HG03521 (cell line): ENCODE results near the gene AKT1.

Source experiments
- ATAC-seq: cut with Tn5 transposase; IDR thresholded peaks from one replicate; pipeline ENCODE4 v1.9.1; 2021; ENCODE audit warnings: mild to moderate bottlenecking, moderate library complexity; ENCODE audit not compliant: unreplicated experiment

Gene AKT1

DNA sequence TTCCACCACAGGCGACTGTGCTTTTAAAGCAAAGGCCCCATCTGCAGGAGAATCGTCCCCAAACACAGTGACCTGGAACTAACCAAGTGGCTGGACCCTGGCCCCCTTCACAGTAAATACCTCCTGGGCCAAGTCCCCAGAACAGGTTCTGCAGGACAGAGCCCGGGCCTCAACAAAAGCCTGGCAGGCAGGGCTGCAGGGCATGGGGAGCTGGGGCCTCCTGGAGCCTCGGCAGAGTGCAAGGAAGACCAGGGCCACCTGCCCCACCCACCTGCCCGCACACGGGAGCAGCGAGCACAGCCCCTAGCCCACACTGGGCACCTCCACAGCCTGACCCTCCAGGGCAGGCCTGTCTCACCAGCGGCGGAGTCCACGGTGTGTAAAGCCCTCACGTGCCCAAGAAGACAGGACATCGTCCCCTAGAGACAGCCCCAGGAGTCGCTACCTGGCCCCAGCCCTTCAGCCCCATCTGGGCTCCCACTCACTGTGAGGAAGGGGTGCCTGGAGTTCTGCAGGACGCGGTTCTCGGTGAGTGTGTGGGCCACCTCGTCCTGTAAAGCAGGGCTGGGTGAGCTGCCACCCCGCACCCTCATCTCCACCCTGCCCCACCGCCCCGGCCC lies 21.0 kb downstream of the AKT1 start:
- ATAC-seq = no peak

GRCh38 chr14:104773505-104774452 lies 21.8 kb downstream of the AKT1 start:
- ATAC-seq = no peak

GRCh38 chr14:104772707-104773504 lies 22.6 kb downstream of the AKT1 start:
- ATAC-seq = no peak

DNA sequence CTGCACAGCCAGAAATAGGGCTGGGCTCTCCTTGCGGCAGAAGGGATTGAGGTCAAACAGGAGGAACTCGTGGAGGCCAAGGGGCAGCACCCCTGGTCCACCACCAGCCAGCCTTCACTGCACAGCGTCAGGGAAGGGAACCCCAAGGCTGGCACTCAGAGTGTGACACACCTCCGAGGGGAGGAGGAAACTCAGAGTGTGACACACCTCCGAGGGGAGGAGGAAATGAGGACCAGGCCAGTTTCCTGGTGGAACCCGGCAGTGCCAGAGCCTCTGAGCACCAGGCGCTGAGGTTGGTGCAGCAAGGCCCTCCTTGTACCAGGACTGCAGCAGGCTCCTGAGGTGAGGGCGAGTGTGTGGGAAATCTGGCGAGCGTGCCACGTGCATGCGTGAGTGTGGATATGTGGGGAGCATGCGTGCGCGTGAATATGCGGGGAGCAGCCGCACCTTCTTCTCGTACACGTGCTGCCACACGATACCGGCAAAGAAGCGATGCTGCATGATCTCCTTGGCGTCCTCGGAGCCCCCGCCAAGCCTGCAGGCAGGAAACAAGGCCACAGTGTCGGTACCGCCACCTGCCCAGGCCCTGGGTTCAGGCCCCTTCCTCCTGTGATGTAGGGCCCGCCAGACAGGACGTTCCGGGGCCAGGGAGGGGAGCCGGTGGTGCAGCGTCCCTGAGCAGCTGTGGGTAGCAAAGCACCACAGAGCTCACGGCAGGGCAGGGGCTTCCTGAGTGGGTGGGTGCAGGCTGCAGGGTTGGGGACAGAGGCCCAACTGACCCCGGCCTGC lies 23.4 kb downstream of the AKT1 start:
- ATAC-seq = no peak

- no peak for ATAC-seq
Measured at GRCh38 chr14:104771374-104771773, 24.2 kb downstream of the AKT1 start.

DNA sequence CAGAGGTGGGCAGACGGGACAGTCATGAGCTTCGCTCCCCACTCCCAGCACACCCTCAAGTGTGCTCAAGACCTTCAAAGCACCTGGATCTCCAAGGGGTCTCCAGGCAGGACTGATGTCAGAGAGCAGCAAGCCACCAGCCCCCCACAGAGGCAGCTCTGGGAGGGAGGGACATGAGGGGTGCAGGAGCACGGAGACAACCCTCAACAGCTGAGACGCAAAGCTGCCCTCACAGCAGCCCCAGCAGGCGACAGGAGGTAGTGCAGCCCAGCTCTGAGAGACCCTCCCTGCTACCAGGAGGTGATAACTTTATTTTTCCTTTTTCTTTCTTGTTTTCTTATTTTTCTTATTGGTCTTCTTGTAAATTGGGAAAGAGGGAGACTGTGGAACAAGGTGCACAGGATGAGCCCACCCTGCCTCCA lies 24.7 kb downstream of the AKT1 start:
- ATAC-seq = no peak

DNA sequence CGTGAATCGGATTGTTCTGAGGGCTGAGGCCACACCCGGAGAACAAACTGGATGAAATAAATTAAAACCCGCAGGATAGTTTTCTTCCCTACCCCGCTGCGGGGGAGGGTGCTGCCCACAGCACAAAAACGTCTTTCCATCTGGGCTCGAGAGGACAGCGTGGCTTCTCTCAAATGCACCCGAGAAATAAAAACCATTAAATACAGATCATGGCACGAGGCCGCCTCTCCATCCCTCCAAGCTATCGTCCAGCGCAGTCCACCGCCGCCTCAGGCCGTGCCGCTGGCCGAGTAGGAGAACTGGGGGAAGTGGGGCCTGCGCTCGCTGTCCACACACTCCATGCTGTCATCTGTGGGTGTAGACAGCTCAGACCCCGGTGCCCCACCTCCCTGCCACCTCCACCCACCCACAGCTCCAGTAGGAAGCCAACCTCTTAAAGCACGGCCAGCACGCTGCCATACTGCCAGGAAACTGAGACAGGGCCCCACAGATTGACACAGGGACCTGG lies 25.4 kb downstream of the AKT1 start:
- no peak for ATAC-seq

DNA sequence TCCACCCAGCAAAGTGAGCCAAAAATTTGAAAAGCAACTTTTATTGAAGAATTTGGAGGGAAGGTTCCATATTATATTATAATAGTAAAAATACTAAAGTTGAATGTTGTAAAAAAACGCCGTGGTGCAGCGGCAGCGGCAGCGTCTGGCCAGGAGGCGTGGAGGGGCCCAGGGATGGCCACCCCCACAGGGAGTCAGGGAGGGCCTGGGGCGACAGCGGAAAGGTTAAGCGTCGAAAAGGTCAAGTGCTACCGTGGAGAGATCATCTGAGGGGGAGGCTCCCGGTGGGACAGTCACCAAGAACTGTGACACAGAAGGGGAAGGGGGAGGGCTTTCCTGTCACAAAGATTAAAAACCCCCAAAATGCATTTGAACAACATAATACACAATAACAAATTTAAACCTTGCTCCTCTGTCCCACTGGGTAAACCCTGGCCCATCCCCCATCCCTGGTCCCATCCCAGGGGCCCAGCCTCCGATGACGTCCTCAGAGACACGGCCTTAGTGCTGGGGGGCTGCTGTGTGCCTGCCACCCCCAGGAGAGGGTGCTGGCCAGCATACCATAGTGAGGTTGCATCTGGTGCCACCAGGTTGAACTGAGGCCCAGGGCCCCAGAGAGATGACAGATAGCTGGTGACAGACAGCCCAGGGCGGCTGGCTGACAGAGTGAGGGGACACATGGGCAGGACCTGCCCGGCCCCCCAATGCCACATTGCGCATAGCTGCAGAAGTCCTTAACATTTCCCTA lies 26.1 kb downstream of the AKT1 start:
- no peak for ATAC-seq

DNA sequence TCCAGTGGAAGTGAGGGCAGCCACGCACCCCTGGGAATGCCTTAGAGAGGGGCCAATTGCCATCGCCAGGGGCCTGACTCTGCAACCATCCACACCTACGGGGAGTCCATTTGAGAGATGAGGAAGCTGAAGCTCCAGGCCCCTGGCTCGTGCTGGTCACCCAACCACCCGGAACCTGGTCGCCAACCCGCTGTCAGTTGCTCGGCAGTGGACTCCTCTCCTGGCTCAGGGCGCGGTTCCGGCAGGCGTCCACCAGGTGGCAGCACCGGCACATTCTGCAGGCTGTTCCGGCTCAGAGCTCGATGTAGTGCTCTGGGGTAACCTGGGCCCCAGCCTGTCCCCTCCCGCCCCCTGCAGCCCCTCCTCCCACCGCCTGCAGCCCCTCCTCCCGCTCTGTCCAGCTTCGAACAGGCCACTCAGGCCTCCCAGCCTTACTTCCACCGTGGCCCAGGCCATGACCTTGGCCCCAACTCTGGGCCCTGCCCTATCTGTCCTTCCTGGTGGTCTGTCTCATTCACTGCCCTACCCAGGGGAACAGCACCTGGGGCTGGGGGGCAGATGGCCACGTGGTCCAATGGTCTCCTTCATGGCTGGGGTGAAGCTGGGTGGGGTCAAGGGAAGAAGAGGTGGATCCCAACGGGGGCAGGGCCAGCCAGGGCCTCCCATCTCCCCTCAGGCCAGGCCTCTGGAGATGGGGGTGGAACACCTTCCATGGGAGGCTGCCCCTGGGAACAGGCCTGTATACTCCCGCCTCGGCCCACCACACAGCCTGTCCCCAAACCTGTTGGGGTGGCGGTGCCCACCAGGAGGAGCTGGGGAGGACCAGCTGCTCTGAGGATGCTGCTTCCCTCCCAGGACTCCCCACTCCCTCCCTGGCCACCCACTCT lies 26.9 kb downstream of the AKT1 start:
- peak; percentile 50 for ATAC-seq

GRCh38 chr14:104767634-104767918 lies 28.0 kb downstream of the AKT1 start:
- ATAC-seq = no peak

GRCh38 chr14:104766863-104767633 lies 28.5 kb downstream of the AKT1 start:
- ATAC-seq = no peak

GRCh38 chr14:104766256-104766862 lies 29.2 kb downstream of the AKT1 start:
- no peak for ATAC-seq

- ATAC-seq = no peak
Measured at GRCh38 chr14:104765517-104765916, 30.0 kb downstream of the AKT1 start.

DNA sequence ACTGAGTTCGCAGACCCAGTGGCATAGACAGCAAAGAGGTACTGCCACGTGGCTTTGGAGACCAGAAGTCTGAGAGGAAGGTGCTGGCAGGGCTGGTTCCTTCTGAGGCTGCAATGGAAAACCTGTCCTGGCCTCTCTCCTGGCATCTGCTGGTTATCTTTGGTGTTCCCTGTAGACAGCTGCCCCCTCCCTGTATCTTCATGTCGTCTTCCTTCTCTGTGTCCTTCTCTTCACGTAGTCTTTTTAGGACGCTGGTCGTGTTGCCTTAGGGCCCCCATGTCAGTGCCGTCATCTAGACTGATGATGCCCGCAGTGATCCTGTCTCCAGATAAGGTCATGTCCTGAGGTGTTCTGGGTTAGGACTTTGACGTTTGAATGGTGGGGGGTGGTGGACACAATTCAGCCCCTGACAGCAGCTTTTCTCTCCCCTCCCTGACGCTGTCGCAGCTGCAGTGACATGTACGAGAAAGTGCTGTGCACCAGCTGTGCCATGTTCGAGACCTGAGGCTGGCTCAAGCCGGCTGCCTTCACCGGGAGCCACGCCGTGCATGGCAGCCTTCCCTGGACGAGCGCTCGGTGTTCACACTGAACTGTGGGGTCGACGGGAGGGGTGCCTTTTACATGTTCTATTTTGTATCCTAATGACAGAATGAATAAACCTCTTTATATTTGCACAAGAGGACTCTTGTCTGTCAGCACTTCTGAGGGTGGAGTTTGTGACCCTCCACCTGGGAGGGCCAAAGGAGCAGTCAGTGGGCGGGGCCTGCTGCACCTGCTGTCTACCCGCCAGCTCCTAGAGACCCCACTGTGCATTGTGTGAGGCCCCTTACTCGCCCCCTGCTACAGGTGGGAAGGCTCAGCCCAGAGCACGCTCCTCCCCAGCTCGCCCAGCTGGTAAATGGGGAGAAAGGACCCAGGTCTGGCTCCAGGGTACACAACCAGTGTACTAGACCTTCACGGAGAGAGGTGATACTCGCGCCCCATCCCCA lies 36.3 kb downstream of the AKT1 start:
- no peak for ATAC-seq

DNA sequence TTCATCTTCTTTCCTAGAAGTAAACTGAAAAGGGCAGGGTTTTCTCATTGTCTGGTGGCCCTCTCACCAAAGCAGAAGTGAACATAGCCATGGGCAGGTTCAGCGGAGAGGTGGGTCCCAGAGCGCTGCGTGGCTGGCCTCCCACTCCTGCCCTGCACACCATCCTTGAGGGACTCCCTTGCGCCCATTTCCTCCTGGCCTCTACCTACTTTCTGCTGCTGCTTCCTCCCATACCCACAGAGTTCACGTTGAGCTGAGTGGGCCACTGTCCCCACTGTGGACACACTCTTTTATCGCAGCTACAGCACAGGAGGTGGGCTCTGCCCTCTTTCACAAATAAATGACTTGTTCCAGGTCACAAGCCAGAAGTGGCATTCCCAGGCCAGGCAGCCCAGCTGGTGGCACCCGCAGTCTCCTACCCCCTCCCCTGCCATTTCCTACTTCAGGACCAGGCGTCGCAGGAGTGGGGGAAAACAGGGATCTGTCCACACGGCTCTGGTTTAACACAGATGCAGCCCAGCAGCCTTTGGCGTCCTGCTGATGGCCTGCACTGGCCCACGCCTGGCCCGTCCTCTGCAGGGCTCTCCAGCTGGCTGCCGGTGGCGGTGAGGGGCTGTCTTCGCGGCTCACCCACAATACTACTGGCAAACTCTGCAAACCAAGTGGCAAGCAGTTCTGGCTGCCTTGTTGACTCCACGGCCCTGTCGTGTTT lies 37.7 kb downstream of the AKT1 start:
- no peak for ATAC-seq

GRCh38 chr14:104757238-104757585 lies 38.3 kb downstream of the AKT1 start:
- ATAC-seq = no peak
